Fibroblast of lung (primary cell): ENCODE measurements around the gene CLIC4.
"Not testable (repeated sequence)": the region's sequence is repeated elsewhere in the genome, so short reads cannot be mapped to it uniquely, and the experiment has no call there.

Source experiments
- EZH2 ChIP-seq: IDR thresholded peaks from 2 replicates; pipeline ENCODE4 v1.5.1; 2012; ENCODE audit warnings: low read length, control low read depth, mild to moderate bottlenecking; ENCODE audit errors: missing control alignments
- TF ChIP-seq, protein P1 (sequence below), 2 donors: IDR thresholded peaks in 1 of 2; conservative IDR thresholded peaks in 1 of 2; 1 replicate in 1 of 2; 2 replicates in 1 of 2; pipeline ENCODE4 v1.5.1; 2011 to 2012; ENCODE audit warnings: low read length in 2 of 2, control low read depth in 1 of 2, inconsistent platforms in 1 of 2, low read depth in 1 of 2, mild to moderate bottlenecking in 1 of 2

DNA sequence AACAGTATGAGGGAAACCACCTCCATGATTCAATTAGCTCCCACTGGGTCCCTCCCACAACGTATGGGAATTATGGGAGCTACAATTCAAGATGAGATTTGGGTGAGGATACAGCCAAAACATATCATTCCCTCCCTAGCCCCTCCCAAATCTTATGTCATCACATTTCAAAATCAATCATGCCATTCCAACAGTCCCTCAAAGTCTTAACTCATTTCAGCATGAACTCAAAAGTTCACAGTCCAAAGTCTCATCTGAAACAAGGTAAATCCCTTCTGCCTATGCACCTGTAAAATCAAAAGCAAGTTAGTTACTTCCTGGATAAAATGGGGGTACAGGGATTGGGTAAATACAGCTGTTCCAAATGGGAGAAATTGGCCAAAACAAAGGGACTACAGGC, 146.1 kb downstream of the CLIC4 start:
- TF ChIP-seq, protein P1, sequence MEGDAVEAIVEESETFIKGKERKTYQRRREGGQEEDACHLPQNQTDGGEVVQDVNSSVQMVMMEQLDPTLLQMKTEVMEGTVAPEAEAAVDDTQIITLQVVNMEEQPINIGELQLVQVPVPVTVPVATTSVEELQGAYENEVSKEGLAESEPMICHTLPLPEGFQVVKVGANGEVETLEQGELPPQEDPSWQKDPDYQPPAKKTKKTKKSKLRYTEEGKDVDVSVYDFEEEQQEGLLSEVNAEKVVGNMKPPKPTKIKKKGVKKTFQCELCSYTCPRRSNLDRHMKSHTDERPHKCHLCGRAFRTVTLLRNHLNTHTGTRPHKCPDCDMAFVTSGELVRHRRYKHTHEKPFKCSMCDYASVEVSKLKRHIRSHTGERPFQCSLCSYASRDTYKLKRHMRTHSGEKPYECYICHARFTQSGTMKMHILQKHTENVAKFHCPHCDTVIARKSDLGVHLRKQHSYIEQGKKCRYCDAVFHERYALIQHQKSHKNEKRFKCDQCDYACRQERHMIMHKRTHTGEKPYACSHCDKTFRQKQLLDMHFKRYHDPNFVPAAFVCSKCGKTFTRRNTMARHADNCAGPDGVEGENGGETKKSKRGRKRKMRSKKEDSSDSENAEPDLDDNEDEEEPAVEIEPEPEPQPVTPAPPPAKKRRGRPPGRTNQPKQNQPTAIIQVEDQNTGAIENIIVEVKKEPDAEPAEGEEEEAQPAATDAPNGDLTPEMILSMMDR (conservative IDR thresholded peaks at IDR 0.05 in 1 of 2, IDR thresholded peaks at IDR 0.05 in 1 of 2; ENCODE audit: low read depth in 1 of 2, low read length in 2 of 2) = not testable (repeated sequence)
- TF ChIP-seq EZH2 = not testable (repeated sequence)
